ENCODE results near the gene C1QL1. TPM values are rescaled to one million over a fixed set of nuclear protein-coding genes. Genes with fewer than 3 reads are reported as not detected.

C1QL1 gene
- total RNA-seq, 1 experiment from 2014 or later, result 22.9 TPM

DNA sequence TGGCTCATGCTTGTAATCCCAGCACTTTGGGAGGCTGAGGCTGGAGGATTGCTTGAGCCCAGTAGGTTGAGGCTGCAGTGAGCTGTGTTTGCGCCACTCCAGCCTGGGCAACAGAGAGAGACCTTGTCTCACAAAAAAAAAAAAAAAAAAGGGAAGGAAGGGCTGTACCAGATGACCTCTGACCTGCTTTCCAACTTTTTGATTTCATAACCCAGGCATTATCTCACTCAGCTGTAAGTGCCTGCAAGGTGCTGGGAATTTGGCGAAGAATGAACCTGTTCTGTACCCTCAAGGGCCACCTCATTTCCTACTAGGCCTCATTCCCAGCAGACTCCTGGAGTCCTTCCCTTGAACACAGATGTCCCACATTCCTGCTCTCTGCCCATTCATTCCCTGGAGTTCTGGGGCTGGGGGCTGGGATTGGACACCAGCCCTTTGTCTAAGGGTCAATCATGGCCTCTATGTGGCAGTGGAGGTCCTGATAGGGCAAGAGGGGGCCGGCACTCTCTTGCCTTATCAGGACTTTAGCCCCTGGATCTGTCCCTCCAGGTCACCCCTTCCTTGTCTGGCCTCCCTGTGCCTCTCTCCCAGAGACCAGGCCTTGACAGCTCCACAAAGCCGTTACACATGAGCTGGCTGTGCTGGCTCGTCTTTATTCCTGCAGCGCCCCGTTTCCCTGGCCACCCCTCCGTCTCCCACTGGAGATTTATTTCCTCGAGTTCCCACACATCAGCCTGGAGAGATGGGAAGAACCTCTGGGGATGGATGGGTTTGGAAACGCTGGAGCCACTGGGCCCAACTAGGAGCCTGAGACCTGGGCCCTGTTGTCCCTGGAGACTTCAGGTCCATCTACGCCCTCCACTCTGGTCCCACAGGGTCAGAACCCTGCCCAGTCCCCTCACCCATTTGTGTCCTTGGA lies 52.0 kb downstream of the C1QL1 start:
- no peak for DNase-seq (ENCODE audit: low spot score)

- DNase-seq (ENCODE audit: low spot score), result no peak
Observed at GRCh38 chr17:44915321-44915726, 52.8 kb downstream of the C1QL1 start, which contains the start of gene GFAP. GFAP (minus strand) TSS chr17:44915500; CDS start chr17:44915486, 14 bp downstream.

GRCh38 chr17:44914698-44915271 lies 53.3 kb downstream of the C1QL1 start:
- no peak for DNase-seq (ENCODE audit: low spot score)

GRCh38 chr17:44914148-44914547 lies 54.0 kb downstream of the C1QL1 start:
- DNase-seq (ENCODE audit: low spot score), result no peak

DNA sequence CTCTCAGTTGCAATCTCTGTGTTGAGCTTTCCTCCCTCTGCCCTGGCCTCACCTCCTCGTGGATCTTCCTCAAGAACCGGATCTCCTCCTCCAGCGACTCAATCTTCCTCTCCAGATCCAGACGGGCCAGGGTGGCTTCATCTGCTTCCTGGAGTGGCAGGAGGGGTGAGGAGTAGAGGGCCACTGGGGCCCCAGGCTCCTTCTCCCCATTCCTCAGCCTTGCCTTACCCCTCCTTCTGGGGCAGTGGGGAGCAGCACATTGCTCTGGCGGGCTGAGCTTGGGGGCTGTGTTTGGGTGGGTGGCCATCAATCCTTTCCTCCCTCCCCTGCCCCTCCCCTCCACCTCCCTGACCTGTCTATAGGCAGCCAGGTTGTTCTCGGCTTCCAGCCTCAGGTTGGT lies 54.4 kb downstream of the C1QL1 start:
- DNase-seq (ENCODE audit: low spot score), result no peak

DNA sequence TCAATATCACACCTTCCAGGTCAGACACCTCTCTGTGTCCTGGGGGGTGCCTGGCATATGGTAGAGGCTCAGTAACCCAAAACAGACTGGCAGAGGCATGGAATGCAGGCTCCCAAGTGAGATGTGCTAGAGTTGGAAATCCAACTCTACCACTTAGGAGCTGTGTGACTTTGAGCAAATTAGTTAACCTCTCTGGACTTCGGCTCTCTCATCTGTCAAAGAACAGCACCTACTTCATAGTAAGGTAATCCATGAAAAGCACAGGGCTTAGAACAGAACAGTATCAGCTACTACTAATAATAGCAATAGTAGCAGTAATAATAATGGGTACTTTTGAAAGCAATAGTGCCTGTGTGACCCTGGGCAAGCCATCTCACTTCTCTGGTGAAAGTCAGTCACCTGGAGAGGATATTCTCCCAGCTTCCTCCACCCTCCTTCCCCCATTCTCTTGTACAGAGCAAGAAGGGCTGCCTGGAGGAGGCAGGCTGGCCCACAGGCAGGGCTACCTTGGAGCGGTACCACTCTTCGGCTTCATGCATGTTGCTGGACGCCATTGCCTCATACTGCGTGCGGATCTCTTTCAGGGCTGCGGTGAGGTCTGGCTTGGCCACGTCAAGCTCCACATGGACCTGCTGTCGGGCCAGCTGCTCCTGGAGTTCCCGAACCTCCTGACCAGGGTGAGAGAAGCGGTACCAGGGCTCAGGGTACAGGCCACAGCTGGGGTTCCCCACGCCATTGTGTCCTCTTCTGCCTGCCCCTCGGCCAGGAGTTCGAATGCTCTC lies 55.1 kb downstream of the C1QL1 start:
- no peak for DNase-seq (ENCODE audit: low spot score)

DNA sequence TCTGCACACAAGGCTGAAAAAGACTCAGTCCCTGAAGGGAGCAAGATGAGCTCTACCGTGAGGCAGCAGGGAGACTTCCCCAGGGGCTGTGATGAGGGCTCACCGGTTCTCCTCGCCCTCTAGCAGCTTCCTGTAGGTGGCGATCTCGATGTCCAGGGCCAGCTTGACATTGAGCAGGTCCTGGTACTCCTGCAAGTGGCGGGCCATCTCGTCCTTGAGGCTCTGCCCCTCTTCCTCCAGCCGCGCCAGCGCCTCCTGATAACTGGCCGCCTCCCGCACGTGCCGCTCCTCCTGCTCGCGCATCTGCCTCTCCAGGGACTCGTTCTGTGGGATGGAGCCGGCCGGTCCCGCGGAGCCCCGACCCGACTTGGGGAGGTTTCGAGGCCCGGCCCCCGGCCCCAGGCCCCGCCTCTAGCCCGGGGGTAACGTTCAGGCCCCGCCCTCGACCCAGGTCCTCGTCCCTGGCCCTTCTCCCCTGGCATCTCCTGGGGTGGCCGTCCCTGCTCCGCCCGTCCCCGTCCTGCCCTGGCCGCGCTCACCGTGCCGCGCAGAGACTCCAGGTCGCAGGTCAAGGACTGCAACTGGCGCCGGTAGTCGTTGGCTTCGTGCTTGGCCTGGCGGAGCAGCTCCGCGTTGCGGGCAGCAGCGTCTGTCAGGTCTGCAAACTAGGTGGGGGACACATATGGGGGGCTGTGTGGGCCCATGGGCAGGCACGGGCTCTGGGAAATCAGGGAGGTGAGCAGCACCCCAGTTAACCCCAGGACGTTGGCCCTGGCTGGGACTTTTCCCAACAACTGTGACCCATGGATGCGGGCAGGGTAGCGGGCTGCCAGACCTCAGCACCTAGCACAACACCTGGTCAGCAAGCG lies 56.7 kb downstream of the C1QL1 start:
- peak; percentile 42 for DNase-seq (ENCODE audit: low spot score)

DNA sequence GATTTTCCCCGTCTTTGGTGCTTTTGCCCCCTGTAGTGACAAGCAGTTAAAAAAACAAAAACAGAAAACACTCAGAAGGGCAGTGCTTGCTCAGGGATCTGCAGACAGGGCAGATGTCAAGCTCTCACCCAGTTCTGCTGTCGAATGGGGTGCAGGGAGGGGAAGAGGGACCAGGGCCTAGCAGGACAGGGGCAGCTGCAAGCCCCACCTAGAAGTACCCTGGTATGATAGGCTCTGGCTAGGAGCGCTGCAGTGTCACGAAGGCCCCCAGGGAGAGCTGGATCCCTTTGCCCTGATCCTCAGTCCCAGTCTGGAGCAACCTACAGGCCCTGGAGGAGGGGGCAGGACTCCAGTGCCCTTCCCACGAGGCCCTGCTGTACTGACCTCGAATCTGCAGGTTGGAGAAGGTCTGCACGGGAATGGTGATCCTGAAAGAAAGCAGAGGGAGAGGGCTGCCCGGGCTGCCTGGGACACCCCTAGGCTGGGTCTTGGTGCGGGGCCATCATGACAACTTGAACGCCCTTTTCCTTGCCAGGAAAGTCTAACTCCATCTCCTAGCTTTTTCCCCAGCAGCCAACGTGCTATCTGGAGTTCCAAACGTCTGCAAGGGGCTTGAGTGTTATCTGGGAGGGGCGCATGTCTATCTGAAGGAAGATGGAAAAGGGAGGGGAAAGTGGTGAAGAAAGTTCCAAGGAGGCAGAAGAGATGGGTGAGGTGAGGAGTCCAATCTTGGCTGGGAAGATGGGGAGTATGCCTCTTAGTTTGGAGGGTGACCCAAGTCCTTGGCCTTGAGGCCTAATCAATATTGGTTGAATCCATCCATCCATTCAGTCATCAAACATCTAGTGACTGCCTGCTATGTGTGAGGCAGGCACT lies 57.6 kb downstream of the C1QL1 start:
- no peak for DNase-seq (ENCODE audit: low spot score)

Other genes starting within 250 kb of the C1QL1 start
- 2.2 and 2.8 TPM in 2 replicates for gene ADAM11, start 209.3 kb downstream of the C1QL1 start, total RNA-seq (2014; rRNA removed; shearing (Covaris generic))
- 89.1 and 114 TPM in 2 replicates for gene GJC1, start 138.0 kb downstream of the C1QL1 start, total RNA-seq (2014; rRNA removed; shearing (Covaris generic))
- gene HIGD1B, start 120.4 kb downstream of the C1QL1 start, total RNA-seq (2014; rRNA removed; shearing (Covaris generic)), result not detected in 2 replicates
- gene EFTUD2, start 68.9 kb downstream of the C1QL1 start, total RNA-seq (2014; rRNA removed; shearing (Covaris generic)), result 185 and 215 TPM in 2 replicates
- not detected in 2 replicates for gene GFAP, start 52.8 kb downstream of the C1QL1 start, total RNA-seq (2014; rRNA removed; shearing (Covaris generic))
- 9.8 and 16.3 TPM in 2 replicates for gene KIF18B, start 20.5 kb downstream of the C1QL1 start, total RNA-seq (2014; rRNA removed; shearing (Covaris generic))
- gene DCAKD, start 83.3 kb upstream of the C1QL1 start, total RNA-seq (2014; rRNA removed; shearing (Covaris generic)), result 33.0 and 34.8 TPM in 2 replicates
- gene NMT1, start 93.0 kb upstream of the C1QL1 start, total RNA-seq (2014; rRNA removed; shearing (Covaris generic)), result 151 and 733 TPM in 2 replicates
- gene PLCD3, start 164.2 kb upstream of the C1QL1 start, total RNA-seq (2014; rRNA removed; shearing (Covaris generic)), result 168 and 189 TPM in 2 replicates
- gene ACBD4, start 167.4 kb upstream of the C1QL1 start, total RNA-seq (2014; rRNA removed; shearing (Covaris generic)), result 4.7 and 10.3 TPM in 2 replicates
- 8.4 and 8.6 TPM in 2 replicates for gene HEXIM1, start 180.2 kb upstream of the C1QL1 start, total RNA-seq (2014; rRNA removed; shearing (Covaris generic))
- gene HEXIM2, start 193.6 kb upstream of the C1QL1 start, total RNA-seq (2014; rRNA removed; shearing (Covaris generic)), result 10.1 and 19.9 TPM in 2 replicates

All from A172 (cell line).